Hematopoietic multipotent progenitor cell treated with erythropoietin and hydrocortisone succinate and interleukin-3 and kit ligand, for 4 days (in vitro differentiated cells): Measurements from ENCODE around the gene GAS1.

Experiments
- DNase-seq: peaks from one replicate; pipeline ENCODE4 v3.0.0-alpha.2; 2015

The GAS1 gene

GRCh38 chr9:86947146-86948073 lies at the start of gene GAS1:
GAS1 (minus strand) TSS chr9:86947506; CDS start chr9:86946779, 727 bp downstream.
- peak; percentile 91 for DNase-seq

GRCh38 chr9:86994231-86994630 lies 46.9 kb upstream of the GAS1 start:
- DNase-seq = no peak

GRCh38 chr9:86993830-86994229 lies 46.5 kb upstream of the GAS1 start:
- DNase-seq = no peak

- no peak for DNase-seq
Observed at GRCh38 chr9:86991077-86991476, 43.8 kb upstream of the GAS1 start.

GRCh38 chr9:86990290-86990689 lies 43.0 kb upstream of the GAS1 start:
- no peak for DNase-seq

- DNase-seq = no peak
Observed at GRCh38 chr9:86987900-86988299, 40.6 kb upstream of the GAS1 start.

GRCh38 chr9:86985132-86985647 lies 37.9 kb upstream of the GAS1 start:
- no peak for DNase-seq

- no peak for DNase-seq
Observed at GRCh38 chr9:86983620-86984259, 36.4 kb upstream of the GAS1 start.

GRCh38 chr9:86983249-86983619 lies 35.9 kb upstream of the GAS1 start:
- no peak for DNase-seq

GRCh38 chr9:86980802-86981201 lies 33.5 kb upstream of the GAS1 start:
- no peak for DNase-seq

GRCh38 chr9:86979657-86980056 lies 32.4 kb upstream of the GAS1 start:
- DNase-seq = no peak

- DNase-seq = no peak
Observed at GRCh38 chr9:86978922-86979474, 31.7 kb upstream of the GAS1 start.

- no peak for DNase-seq
Observed at GRCh38 chr9:86978413-86978812, 31.1 kb upstream of the GAS1 start.

GRCh38 chr9:86977205-86977835 lies 30.0 kb upstream of the GAS1 start:
- no peak for DNase-seq

- DNase-seq = no peak
Observed at GRCh38 chr9:86975606-86976005, 28.3 kb upstream of the GAS1 start.

GRCh38 chr9:86975036-86975435 lies 27.7 kb upstream of the GAS1 start:
- DNase-seq = no peak

GRCh38 chr9:86974421-86974820 lies 27.1 kb upstream of the GAS1 start:
- DNase-seq = no peak

GRCh38 chr9:86971742-86972141 lies 24.4 kb upstream of the GAS1 start:
- DNase-seq = no peak

GRCh38 chr9:86968258-86968920 lies 21.1 kb upstream of the GAS1 start:
- DNase-seq = no peak

GRCh38 chr9:86966852-86967511 lies 19.7 kb upstream of the GAS1 start:
- DNase-seq = no peak

GRCh38 chr9:86965636-86966395 lies 18.5 kb upstream of the GAS1 start:
- DNase-seq = no peak
